GM23338 (cell line): ENCODE data around the gene ADAM17. TPM values are rescaled to one million over a fixed set of nuclear protein-coding genes. Genes with fewer than 3 reads are reported as not detected.

Experiments used
- ATAC-seq: fragments of 200-7000 bp; cut with Tn5 transposase; 3 replicates; pipeline ENCODE4 v1.9.1; 2020
- DNase-seq: peaks from one replicate; pipeline ENCODE4 v3.0.0-alpha.2; 2015; ENCODE audit warnings: low spot score
- H2AFZ ChIP-seq: fragments of 200-600 bp; sonication (generic); 2 replicates; pipeline ENCODE4 v1.8.0; 2016; ENCODE audit warnings: antibody characterized with exemption, mild to moderate bottlenecking, moderate library complexity
- H3F3A ChIP-seq: fragments of 200-600 bp; sonication (generic); replicated peaks from 2 replicates; pipeline ENCODE4 v1.8.0; 2017; ENCODE audit warnings: antibody characterized with exemption, mixed run types, low read depth
- H3K27ac ChIP-seq: fragments of 200-600 bp; sonication (generic); 2 replicates; pipeline ENCODE4 v1.6.1; 2016; ENCODE audit warnings: low read depth
- H3K27me3 ChIP-seq: fragments of 200-600 bp; sonication (generic); 2 replicates; pipeline ENCODE4 v1.8.0; 2016; ENCODE audit warnings: mild to moderate bottlenecking, mixed run types, moderate library complexity; ENCODE audit not compliant: insufficient read depth
- H3K36me3 ChIP-seq: fragments of 200-600 bp; sonication (generic); 2 replicates; pipeline ENCODE4 v1.8.0; 2016; ENCODE audit warnings: mild to moderate bottlenecking; ENCODE audit not compliant: insufficient read depth
- H3K4me1 ChIP-seq: fragments of 200-600 bp; sonication (generic); 2 replicates; pipeline ENCODE4 v1.8.0; 2016; ENCODE audit warnings: mild to moderate bottlenecking, moderate library complexity; ENCODE audit not compliant: insufficient read depth
- H3K4me2 ChIP-seq: fragments of 200-600 bp; sonication (generic); 2 replicates; pipeline ENCODE4 v1.7.1; 2017; ENCODE audit warnings: mixed run types
- H3K4me3 ChIP-seq: fragments of 200-600 bp; sonication (generic); 2 replicates; pipeline ENCODE4 v1.6.1; 2016; ENCODE audit warnings: mixed run types
- H3K79me2 ChIP-seq: fragments of 200-600 bp; sonication (generic); replicated peaks from 2 replicates; pipeline ENCODE4 v1.8.0; 2017; ENCODE audit warnings: mild to moderate bottlenecking; ENCODE audit not compliant: insufficient read depth
- H3K9me2 ChIP-seq: fragments of 200-600 bp; sonication (generic); 2 replicates; pipeline ENCODE4 v1.8.0; 2017; ENCODE audit not compliant: insufficient read depth
- H4K20me1 ChIP-seq: fragments of 200-600 bp; sonication (generic); replicated peaks from 2 replicates; pipeline ENCODE4 v1.8.0; 2017; ENCODE audit warnings: mild to moderate bottlenecking; ENCODE audit not compliant: insufficient read depth
- H3K27ac Mint-ChIP-seq: 2 replicates; pipeline ENCODE4 v1.8.0; 2020; ENCODE audit warnings: inconsistent platforms, mild to moderate bottlenecking, moderate library complexity, mixed read lengths
- H3K27me3 Mint-ChIP-seq: 3 replicates; pipeline ENCODE4 v1.8.0; 2022; ENCODE audit warnings: low read depth, mild to moderate bottlenecking, moderate library complexity, mixed read lengths, inconsistent platforms; ENCODE audit not compliant: insufficient read depth, poor library complexity
- H3K36me3 Mint-ChIP-seq: 3 replicates; pipeline ENCODE4 v1.8.0; 2021; ENCODE audit warnings: low read depth, mild to moderate bottlenecking, inconsistent platforms, moderate library complexity, mixed read lengths
- H3K4me1 Mint-ChIP-seq: 3 replicates; pipeline ENCODE4 v1.8.0; 2020; ENCODE audit warnings: mild to moderate bottlenecking, inconsistent platforms, mixed read lengths
- H3K4me3 Mint-ChIP-seq: 3 replicates; pipeline ENCODE4 v1.8.0; 2021; ENCODE audit warnings: moderate library complexity, mild to moderate bottlenecking, inconsistent platforms, mixed read lengths
- H3K9me3 Mint-ChIP-seq: 3 replicates; pipeline ENCODE4 v1.8.0; 2020; ENCODE audit warnings: moderate library complexity, mild to moderate bottlenecking, inconsistent platforms, mixed read lengths
- CREB1 ChIP-seq: fragments of 250-450 bp; sonication (Bioruptor Pico); IDR thresholded peaks from 2 replicates; pipeline ENCODE4 v1.5.0; 2020; ENCODE audit warnings: low read depth, mild to moderate bottlenecking, moderate library complexity
- EZH2 ChIP-seq: fragments of 200-600 bp; sonication (generic); IDR thresholded peaks from one replicate; pipeline ENCODE4 v1.8.0; 2017; ENCODE audit warnings: antibody characterized with exemption, mild to moderate bottlenecking, low read depth; ENCODE audit not compliant: unreplicated experiment
- EZH2phosphoT487 ChIP-seq: fragments of 200-600 bp; sonication (generic); IDR thresholded peaks from one replicate; pipeline ENCODE4 v1.8.1; 2018; ENCODE audit warnings: antibody characterized with exemption; ENCODE audit not compliant: unreplicated experiment
- JUNB ChIP-seq: IDR thresholded peaks from one replicate; pipeline ENCODE4 v1.6.1; 2016; ENCODE audit warnings: antibody characterized with exemption; ENCODE audit not compliant: unreplicated experiment
- NANOG ChIP-seq: IDR thresholded peaks from 2 replicates; pipeline ENCODE4 v1.6.1; 2016; ENCODE audit warnings: antibody characterized with exemption, borderline replicate concordance
- POLR2AphosphoS5 ChIP-seq: IDR thresholded peaks from 2 replicates; pipeline ENCODE4 v1.6.1; 2016; ENCODE audit warnings: antibody characterized with exemption, low read depth
- STAT1 ChIP-seq: IDR thresholded peaks from one replicate; pipeline ENCODE4 v1.6.1; 2016; ENCODE audit warnings: antibody characterized with exemption; ENCODE audit not compliant: unreplicated experiment
- ZNF114 ChIP-seq: fragments of 250-450 bp; sonication (Bioruptor Pico); IDR thresholded peaks from 2 replicates; pipeline ENCODE4 v1.5.0; 2020; ENCODE audit warnings: mild to moderate bottlenecking, moderate library complexity
- ZNF331 ChIP-seq: fragments of 250-450 bp; sonication (Bioruptor Pico); IDR thresholded peaks from 2 replicates; pipeline ENCODE4 v1.5.0; 2020; ENCODE audit warnings: low read depth, mild to moderate bottlenecking, moderate library complexity
- polyA plus RNA-seq: library from polyadenylated mRNA; unstranded; fragments of >200 nt; fragmentation: Nextera tagmentation; extraction: Ambion mirVana; gene quantifications from 2 replicates; pipeline ENCODE4 v1.2.1, GENCODE V29; 2016
- total RNA-seq: library from RNA; depleted of rRNA; stranded (reverse); fragments of >200 nt; shearing (Covaris generic); gene quantifications from 2 replicates; pipeline ENCODE4 v1.2.3, GENCODE V29; 2014
- TF ChIP-seq, protein P1 (sequence below): fragments of 250-450 bp; sonication (Bioruptor Pico); IDR thresholded peaks from 2 replicates; pipeline ENCODE4 v1.5.0; 2020; ENCODE audit warnings: mild to moderate bottlenecking, moderate library complexity
- TF ChIP-seq, protein P2 (sequence below), 2 experiments: fragments of 200-600 bp in 1 of 2; sonication (generic) in 1 of 2; conservative IDR thresholded peaks; 2 replicates each; pipeline versions ENCODE4 v1.5.1 to v1.6.1; 2016 to 2017; ENCODE audit warnings: antibody characterized with exemption in 2 of 2, low read depth in 2 of 2, mild to moderate bottlenecking in 2 of 2, moderate library complexity in 1 of 2
- TF ChIP-seq, protein P3 (sequence below): IDR thresholded peaks from one replicate; pipeline ENCODE4 v1.6.1; 2018; ENCODE audit warnings: antibody characterized with exemption; ENCODE audit not compliant: unreplicated experiment

Gene ADAM17
- total and polyA plus RNA-seq, 2 experiments from 2014 or later, result 8.3 to 23.5 TPM

DNA sequence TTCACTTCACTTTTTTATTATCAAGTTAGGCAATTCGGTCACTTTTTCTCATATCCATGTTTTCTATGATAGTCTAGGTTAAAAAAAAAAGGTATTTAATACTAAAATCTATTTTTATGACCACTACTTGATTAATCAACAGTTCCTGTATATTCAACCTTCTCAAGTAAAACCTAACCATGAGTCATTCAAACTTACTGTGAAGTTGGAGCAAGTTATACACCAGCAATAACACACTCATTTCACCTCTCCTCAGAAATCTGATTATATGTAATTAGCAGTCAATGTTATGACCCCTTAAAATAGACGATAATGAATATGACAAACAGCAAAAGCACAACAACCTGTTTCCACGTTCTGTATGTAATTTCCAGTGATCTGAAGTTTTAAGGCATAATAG is 35.0 kb upstream of the ADAM17 start (continued):
- TF ChIP-seq, protein P1, sequence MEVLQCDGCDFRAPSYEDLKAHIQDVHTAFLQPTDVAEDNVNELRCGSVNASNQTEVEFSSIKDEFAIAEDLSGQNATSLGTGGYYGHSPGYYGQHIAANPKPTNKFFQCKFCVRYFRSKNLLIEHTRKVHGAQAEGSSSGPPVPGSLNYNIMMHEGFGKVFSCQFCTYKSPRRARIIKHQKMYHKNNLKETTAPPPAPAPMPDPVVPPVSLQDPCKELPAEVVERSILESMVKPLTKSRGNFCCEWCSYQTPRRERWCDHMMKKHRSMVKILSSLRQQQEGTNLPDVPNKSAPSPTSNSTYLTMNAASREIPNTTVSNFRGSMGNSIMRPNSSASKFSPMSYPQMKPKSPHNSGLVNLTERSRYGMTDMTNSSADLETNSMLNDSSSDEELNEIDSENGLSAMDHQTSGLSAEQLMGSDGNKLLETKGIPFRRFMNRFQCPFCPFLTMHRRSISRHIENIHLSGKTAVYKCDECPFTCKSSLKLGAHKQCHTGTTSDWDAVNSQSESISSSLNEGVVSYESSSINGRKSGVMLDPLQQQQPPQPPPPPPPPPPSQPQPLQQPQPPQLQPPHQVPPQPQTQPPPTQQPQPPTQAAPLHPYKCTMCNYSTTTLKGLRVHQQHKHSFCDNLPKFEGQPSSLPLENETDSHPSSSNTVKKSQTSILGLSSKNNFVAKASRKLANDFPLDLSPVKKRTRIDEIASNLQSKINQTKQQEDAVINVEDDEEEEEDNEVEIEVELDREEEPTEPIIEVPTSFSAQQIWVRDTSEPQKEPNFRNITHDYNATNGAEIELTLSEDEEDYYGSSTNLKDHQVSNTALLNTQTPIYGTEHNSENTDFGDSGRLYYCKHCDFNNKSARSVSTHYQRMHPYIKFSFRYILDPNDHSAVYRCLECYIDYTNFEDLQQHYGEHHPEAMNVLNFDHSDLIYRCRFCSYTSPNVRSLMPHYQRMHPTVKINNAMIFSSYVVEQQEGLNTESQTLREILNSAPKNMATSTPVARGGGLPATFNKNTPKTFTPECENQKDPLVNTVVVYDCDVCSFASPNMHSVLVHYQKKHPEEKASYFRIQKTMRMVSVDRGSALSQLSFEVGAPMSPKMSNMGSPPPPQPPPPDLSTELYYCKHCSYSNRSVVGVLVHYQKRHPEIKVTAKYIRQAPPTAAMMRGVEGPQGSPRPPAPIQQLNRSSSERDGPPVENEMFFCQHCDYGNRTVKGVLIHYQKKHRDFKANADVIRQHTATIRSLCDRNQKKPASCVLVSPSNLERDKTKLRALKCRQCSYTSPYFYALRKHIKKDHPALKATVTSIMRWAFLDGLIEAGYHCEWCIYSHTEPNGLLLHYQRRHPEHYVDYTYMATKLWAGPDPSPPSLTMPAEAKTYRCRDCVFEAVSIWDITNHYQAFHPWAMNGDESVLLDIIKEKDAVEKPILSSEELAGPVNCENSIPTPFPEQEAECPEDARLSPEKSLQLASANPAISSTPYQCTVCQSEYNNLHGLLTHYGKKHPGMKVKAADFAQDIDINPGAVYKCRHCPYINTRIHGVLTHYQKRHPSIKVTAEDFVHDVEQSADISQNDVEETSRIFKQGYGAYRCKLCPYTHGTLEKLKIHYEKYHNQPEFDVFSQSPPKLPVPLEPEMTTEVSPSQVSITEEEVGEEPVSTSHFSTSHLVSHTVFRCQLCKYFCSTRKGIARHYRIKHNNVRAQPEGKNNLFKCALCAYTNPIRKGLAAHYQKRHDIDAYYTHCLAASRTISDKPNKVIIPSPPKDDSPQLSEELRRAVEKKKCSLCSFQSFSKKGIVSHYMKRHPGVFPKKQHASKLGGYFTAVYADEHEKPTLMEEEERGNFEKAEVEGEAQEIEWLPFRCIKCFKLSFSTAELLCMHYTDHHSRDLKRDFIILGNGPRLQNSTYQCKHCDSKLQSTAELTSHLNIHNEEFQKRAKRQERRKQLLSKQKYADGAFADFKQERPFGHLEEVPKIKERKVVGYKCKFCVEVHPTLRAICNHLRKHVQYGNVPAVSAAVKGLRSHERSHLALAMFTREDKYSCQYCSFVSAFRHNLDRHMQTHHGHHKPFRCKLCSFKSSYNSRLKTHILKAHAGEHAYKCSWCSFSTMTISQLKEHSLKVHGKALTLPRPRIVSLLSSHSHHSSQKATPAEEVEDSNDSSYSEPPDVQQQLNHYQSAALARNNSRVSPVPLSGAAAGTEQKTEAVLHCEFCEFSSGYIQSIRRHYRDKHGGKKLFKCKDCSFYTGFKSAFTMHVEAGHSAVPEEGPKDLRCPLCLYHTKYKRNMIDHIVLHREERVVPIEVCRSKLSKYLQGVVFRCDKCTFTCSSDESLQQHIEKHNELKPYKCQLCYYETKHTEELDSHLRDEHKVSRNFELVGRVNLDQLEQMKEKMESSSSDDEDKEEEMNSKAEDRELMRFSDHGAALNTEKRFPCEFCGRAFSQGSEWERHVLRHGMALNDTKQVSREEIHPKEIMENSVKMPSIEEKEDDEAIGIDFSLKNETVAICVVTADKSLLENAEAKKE (CRISPR knock-in tag), result no peak
- no peak for TF ChIP-seq CREB1 (CRISPR knock-in tag)
- no peak for TF ChIP-seq POLR2AphosphoS5
- no peak for TF ChIP-seq NANOG
- no peak for TF ChIP-seq EZH2
- TF ChIP-seq EZH2phosphoT487, result no peak
- no peak for TF ChIP-seq ZNF114
- no peak for TF ChIP-seq ZNF331
- TF ChIP-seq, protein P2, sequence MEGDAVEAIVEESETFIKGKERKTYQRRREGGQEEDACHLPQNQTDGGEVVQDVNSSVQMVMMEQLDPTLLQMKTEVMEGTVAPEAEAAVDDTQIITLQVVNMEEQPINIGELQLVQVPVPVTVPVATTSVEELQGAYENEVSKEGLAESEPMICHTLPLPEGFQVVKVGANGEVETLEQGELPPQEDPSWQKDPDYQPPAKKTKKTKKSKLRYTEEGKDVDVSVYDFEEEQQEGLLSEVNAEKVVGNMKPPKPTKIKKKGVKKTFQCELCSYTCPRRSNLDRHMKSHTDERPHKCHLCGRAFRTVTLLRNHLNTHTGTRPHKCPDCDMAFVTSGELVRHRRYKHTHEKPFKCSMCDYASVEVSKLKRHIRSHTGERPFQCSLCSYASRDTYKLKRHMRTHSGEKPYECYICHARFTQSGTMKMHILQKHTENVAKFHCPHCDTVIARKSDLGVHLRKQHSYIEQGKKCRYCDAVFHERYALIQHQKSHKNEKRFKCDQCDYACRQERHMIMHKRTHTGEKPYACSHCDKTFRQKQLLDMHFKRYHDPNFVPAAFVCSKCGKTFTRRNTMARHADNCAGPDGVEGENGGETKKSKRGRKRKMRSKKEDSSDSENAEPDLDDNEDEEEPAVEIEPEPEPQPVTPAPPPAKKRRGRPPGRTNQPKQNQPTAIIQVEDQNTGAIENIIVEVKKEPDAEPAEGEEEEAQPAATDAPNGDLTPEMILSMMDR (conservative IDR thresholded peaks at IDR 0.05; ENCODE audit: low read depth in 2 of 2), result no peak

DNA sequence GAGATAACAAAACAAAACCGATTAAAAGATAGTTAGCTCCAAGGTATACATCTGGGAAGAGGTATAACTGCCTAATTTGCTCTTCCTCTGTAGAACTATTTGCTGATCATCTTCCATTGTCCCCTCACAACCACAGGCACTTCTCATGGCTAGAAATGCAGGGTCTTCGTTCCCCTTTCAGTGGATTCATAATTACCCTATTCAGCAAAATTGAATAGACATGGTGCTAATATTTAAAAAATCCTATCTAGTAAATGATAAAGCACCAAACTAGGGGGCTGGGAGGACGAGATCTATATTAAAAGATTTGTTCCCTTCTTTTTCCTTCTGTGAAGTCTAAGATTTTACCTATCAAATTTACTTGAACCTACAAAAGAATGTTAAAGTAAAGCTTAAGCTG is 30.8 kb upstream of the ADAM17 start:
- Mint-ChIP-seq H3K36me3 (peaks cover 64% of the 10 kb centered on the region), H3K27ac (no peak overlapping the region), H3K27me3 (no peaks in the 10 kb centered on the region), H3K4me3 (no peak overlapping the region), H3K9me3 (no peaks in the 10 kb centered on the region), H3K4me1 (no peaks in the 10 kb centered on the region)
- no peak for DNase-seq
- Histone ChIP-seq H3K9me2 (no peaks in the 10 kb centered on the region), H3K4me3 (no peak overlapping the region), H3F3A (no peaks in the 10 kb centered on the region), H3K4me1 (no peaks in the 10 kb centered on the region), H3K27ac (no peak overlapping the region), H2AFZ (no peak overlapping the region), H4K20me1 (peaks cover 26% of the 10 kb centered on the region), H3K79me2 (peaks cover 52% of the 10 kb centered on the region), H3K36me3 (peaks cover 27% of the 10 kb centered on the region), H3K4me2 (no peak overlapping the region), H3K27me3 (no peaks in the 10 kb centered on the region)
- ATAC-seq, result no peak
- TF ChIP-seq, protein P3, sequence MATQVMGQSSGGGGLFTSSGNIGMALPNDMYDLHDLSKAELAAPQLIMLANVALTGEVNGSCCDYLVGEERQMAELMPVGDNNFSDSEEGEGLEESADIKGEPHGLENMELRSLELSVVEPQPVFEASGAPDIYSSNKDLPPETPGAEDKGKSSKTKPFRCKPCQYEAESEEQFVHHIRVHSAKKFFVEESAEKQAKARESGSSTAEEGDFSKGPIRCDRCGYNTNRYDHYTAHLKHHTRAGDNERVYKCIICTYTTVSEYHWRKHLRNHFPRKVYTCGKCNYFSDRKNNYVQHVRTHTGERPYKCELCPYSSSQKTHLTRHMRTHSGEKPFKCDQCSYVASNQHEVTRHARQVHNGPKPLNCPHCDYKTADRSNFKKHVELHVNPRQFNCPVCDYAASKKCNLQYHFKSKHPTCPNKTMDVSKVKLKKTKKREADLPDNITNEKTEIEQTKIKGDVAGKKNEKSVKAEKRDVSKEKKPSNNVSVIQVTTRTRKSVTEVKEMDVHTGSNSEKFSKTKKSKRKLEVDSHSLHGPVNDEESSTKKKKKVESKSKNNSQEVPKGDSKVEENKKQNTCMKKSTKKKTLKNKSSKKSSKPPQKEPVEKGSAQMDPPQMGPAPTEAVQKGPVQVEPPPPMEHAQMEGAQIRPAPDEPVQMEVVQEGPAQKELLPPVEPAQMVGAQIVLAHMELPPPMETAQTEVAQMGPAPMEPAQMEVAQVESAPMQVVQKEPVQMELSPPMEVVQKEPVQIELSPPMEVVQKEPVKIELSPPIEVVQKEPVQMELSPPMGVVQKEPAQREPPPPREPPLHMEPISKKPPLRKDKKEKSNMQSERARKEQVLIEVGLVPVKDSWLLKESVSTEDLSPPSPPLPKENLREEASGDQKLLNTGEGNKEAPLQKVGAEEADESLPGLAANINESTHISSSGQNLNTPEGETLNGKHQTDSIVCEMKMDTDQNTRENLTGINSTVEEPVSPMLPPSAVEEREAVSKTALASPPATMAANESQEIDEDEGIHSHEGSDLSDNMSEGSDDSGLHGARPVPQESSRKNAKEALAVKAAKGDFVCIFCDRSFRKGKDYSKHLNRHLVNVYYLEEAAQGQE, result no peak
- TF ChIP-seq ZNF331 (no peak), JUNB (no peak), NANOG (no peak), POLR2AphosphoS5 (no peak), CREB1 (CRISPR knock-in tag) (no peak), STAT1 (no peak), EZH2 (no peak)
- TF ChIP-seq, protein P2 (conservative IDR thresholded peaks at IDR 0.05; ENCODE audit: low read depth in 2 of 2), result no peak
